Glutamatergic neuron (in vitro differentiated cells): Measurements from ENCODE around the gene ATP2A3. TPM values are rescaled to one million over a fixed set of nuclear protein-coding genes. Genes with fewer than 3 reads are reported as not detected.

Experiments
- DNase-seq: peaks from one replicate; pipeline ENCODE4 v3.0.0; 2022
- H3K27ac Mint-ChIP-seq: one replicate; pipeline ENCODE4 v1.8.0; 2020; ENCODE audit warnings: mild to moderate bottlenecking, mixed read lengths, inconsistent platforms; ENCODE audit not compliant: unreplicated experiment
- H3K27me3 Mint-ChIP-seq: one replicate; pipeline ENCODE4 v1.8.0; 2020; ENCODE audit warnings: mild to moderate bottlenecking, moderate library complexity, mixed read lengths, inconsistent platforms; ENCODE audit not compliant: unreplicated experiment
- H3K36me3 Mint-ChIP-seq: one replicate; pipeline ENCODE4 v1.8.0; 2020; ENCODE audit warnings: mild to moderate bottlenecking, mixed read lengths, inconsistent platforms; ENCODE audit not compliant: unreplicated experiment
- H3K4me1 Mint-ChIP-seq: one replicate; pipeline ENCODE4 v1.8.0; 2020; ENCODE audit warnings: mild to moderate bottlenecking, low read depth, mixed read lengths, inconsistent platforms; ENCODE audit not compliant: unreplicated experiment
- H3K4me3 Mint-ChIP-seq: one replicate; pipeline ENCODE4 v1.8.0; 2020; ENCODE audit warnings: mild to moderate bottlenecking, mixed read lengths, inconsistent platforms; ENCODE audit not compliant: unreplicated experiment
- H3K9me3 Mint-ChIP-seq: one replicate; pipeline ENCODE4 v1.8.0; 2020; ENCODE audit warnings: mild to moderate bottlenecking, moderate library complexity, mixed read lengths, inconsistent platforms; ENCODE audit not compliant: unreplicated experiment
- CTCF ChIP-seq: fragments of 200-600 bp; sonication (generic); IDR thresholded peaks from one replicate; pipeline ENCODE4 v1.5.0; 2021; ENCODE audit not compliant: partially characterized antibody, unreplicated experiment
- total RNA-seq: library from RNA; stranded (reverse); fragmentation: NEBNext Ultra II Directional; extraction: Animal tissue kit (Norgen Biotek cat#: 25700); gene quantifications from one replicate; pipeline ENCODE4 v1.2.1, GENCODE V29; 2021; ENCODE audit not compliant: unreplicated experiment

Gene ATP2A3
- total RNA-seq, 1 donor from 2014 or later, result 97.8 TPM

GRCh38 chr17:3885970-3886369 is 78.3 kb downstream of the ATP2A3 start:
- no peaks in the 10 kb centered on the region for H3K9me3 Mint-ChIP-seq
- H3K27ac Mint-ChIP-seq, result peak overlapping the region; percentile 55
- H3K36me3 Mint-ChIP-seq, result no peaks in the 10 kb centered on the region
- no peak overlapping the region for H3K4me3 Mint-ChIP-seq
- H3K27me3 Mint-ChIP-seq, result peaks cover 6% of the 10 kb centered on the region
- peaks cover 37% of the 10 kb centered on the region for H3K4me1 Mint-ChIP-seq
- DNase-seq, result no peak
- TF ChIP-seq CTCF, result no peak

GRCh38 chr17:3885271-3885670 is 79.0 kb downstream of the ATP2A3 start:
- no peak overlapping the region for H3K27ac Mint-ChIP-seq
- H3K9me3 Mint-ChIP-seq, result no peaks in the 10 kb centered on the region
- peaks cover 37% of the 10 kb centered on the region for H3K4me1 Mint-ChIP-seq
- no peak overlapping the region for H3K4me3 Mint-ChIP-seq
- peaks cover 6% of the 10 kb centered on the region for H3K27me3 Mint-ChIP-seq
- DNase-seq, result no peak
- TF ChIP-seq CTCF, result no peak
- no peaks in the 10 kb centered on the region for H3K36me3 Mint-ChIP-seq

GRCh38 chr17:3884188-3884587 is 80.0 kb downstream of the ATP2A3 start:
- Mint-ChIP-seq H3K4me1 (peaks cover 43% of the 10 kb centered on the region), H3K27me3 (peaks cover 13% of the 10 kb centered on the region), H3K4me3 (no peak overlapping the region), H3K27ac (peak overlapping the region; percentile 17), H3K36me3 (no peaks in the 10 kb centered on the region), H3K9me3 (peaks cover 8% of the 10 kb centered on the region)
- TF ChIP-seq CTCF, result no peak
- DNase-seq, result no peak

GRCh38 chr17:3882276-3882675 is 82.0 kb downstream of the ATP2A3 start:
- Mint-ChIP-seq H3K9me3 (peaks cover 11% of the 10 kb centered on the region), H3K36me3 (no peaks in the 10 kb centered on the region), H3K4me3 (no peak overlapping the region), H3K27ac (no peak overlapping the region), H3K27me3 (peaks cover 17% of the 10 kb centered on the region), H3K4me1 (peaks cover 55% of the 10 kb centered on the region)
- no peak for TF ChIP-seq CTCF
- no peak for DNase-seq

- Mint-ChIP-seq H3K9me3 (peaks cover 11% of the 10 kb centered on the region), H3K36me3 (no peaks in the 10 kb centered on the region), H3K4me1 (peaks cover 54% of the 10 kb centered on the region), H3K27ac (peak overlapping the region; percentile 28), H3K27me3 (peaks cover 12% of the 10 kb centered on the region), H3K4me3 (no peak overlapping the region)
- TF ChIP-seq CTCF, result no peak
- DNase-seq, result no peak
Observed at GRCh38 chr17:3880983-3881382, 83.3 kb downstream of the ATP2A3 start.
